Skeletal muscle satellite cell (primary cell): Measurements from ENCODE around the gene DGLUCY.
"Not testable (repeated sequence)": the region's sequence is repeated elsewhere in the genome, so short reads cannot be mapped to it uniquely, and the experiment has no call there.

Experiments
- H3K27me3 ChIP-seq: 2 replicates; pipeline ENCODE4 v1.7.0; 2013; ENCODE audit warnings: low read length; ENCODE audit not compliant: control insufficient read depth, insufficient read depth
- H3K36me3 ChIP-seq: 2 replicates; pipeline ENCODE4 v1.7.0; 2013; ENCODE audit warnings: mild to moderate bottlenecking, control low read depth, low read length; ENCODE audit not compliant: insufficient read depth
- H3K4me1 ChIP-seq: 2 replicates; pipeline ENCODE4 v1.7.0; 2013; ENCODE audit warnings: low read length; ENCODE audit not compliant: control insufficient read depth, insufficient read depth
- H3K4me2 ChIP-seq: 2 replicates; pipeline ENCODE4 v1.7.0; 2013; ENCODE audit warnings: mild to moderate bottlenecking, low read length
- H3K4me3 ChIP-seq: 2 replicates; pipeline ENCODE4 v1.7.0; 2013; ENCODE audit warnings: low read length
- H3K9ac ChIP-seq: 2 replicates; pipeline ENCODE4 v1.7.0; 2013; ENCODE audit warnings: mild to moderate bottlenecking, low read depth, low read length, moderate library complexity
- H3K9me3 ChIP-seq: replicated peaks from 2 replicates; pipeline ENCODE4 v1.7.0; 2013; ENCODE audit warnings: mild to moderate bottlenecking, control low read depth, low read length

The DGLUCY gene

GRCh38 chr14:91197631-91198030 lies 83.8 kb downstream of the DGLUCY start:
- Histone ChIP-seq H3K27me3 (no peaks in the 10 kb centered on the region), H3K4me2 (no peak overlapping the region), H3K36me3 (peaks cover 15% of the 10 kb centered on the region), H3K9me3 (no peaks in the 10 kb centered on the region), H3K4me1 (peaks cover 5% of the 10 kb centered on the region), H3K9ac (no peak overlapping the region), H3K4me3 (no peak overlapping the region)

GRCh38 chr14:91200802-91201201 lies 86.9 kb downstream of the DGLUCY start:
- H3K4me2 ChIP-seq, H3K9ac ChIP-seq, H3K27me3 ChIP-seq, H3K4me3 ChIP-seq, H3K4me1 ChIP-seq, H3K9me3 ChIP-seq: not testable (repeated sequence)
- H3K36me3 ChIP-seq: peaks cover 26% of the 10 kb centered on the region

GRCh38 chr14:91202234-91202974 lies 88.5 kb downstream of the DGLUCY start:
- Histone ChIP-seq H3K27me3 (no peaks in the 10 kb centered on the region), H3K9me3 (no peaks in the 10 kb centered on the region), H3K4me2 (no peak overlapping the region), H3K4me3 (no peak overlapping the region), H3K36me3 (peaks cover 21% of the 10 kb centered on the region), H3K4me1 (peaks cover 5% of the 10 kb centered on the region), H3K9ac (no peak overlapping the region)

- Histone ChIP-seq H3K27me3 (no peaks in the 10 kb centered on the region), H3K4me2 (no peak overlapping the region), H3K4me1 (peaks cover 5% of the 10 kb centered on the region), H3K9me3 (no peaks in the 10 kb centered on the region), H3K36me3 (peaks cover 16% of the 10 kb centered on the region), H3K9ac (no peak overlapping the region), H3K4me3 (no peak overlapping the region)
Observed at GRCh38 chr14:91204657-91205056, 90.8 kb downstream of the DGLUCY start.

GRCh38 chr14:91205459-91205858 lies 91.6 kb downstream of the DGLUCY start:
- Histone ChIP-seq H3K36me3 (peaks cover 12% of the 10 kb centered on the region), H3K9me3 (no peaks in the 10 kb centered on the region), H3K4me3 (no peak overlapping the region), H3K9ac (no peak overlapping the region), H3K4me1 (peaks cover 5% of the 10 kb centered on the region), H3K27me3 (no peaks in the 10 kb centered on the region), H3K4me2 (no peak overlapping the region)

- Histone ChIP-seq H3K9me3 (no peaks in the 10 kb centered on the region), H3K4me2 (no peak overlapping the region), H3K4me3 (no peak overlapping the region), H3K9ac (no peak overlapping the region), H3K4me1 (peaks cover 5% of the 10 kb centered on the region), H3K36me3 (peaks cover 12% of the 10 kb centered on the region), H3K27me3 (no peaks in the 10 kb centered on the region)
Observed at GRCh38 chr14:91207008-91207407, 93.1 kb downstream of the DGLUCY start.

GRCh38 chr14:91211017-91211416 lies 97.1 kb downstream of the DGLUCY start:
- no peak overlapping the region for H3K4me2 ChIP-seq
- H3K27me3 ChIP-seq: no peaks in the 10 kb centered on the region
- H3K9ac ChIP-seq: no peak overlapping the region
- H3K9me3 ChIP-seq: no peaks in the 10 kb centered on the region
- no peaks in the 10 kb centered on the region for H3K4me1 ChIP-seq
- H3K4me3 ChIP-seq: no peak overlapping the region
- no peaks in the 10 kb centered on the region for H3K36me3 ChIP-seq

GRCh38 chr14:91214306-91214705 lies 100.4 kb downstream of the DGLUCY start:
- no peak overlapping the region for H3K4me2 ChIP-seq
- H3K4me1 ChIP-seq: no peaks in the 10 kb centered on the region
- no peaks in the 10 kb centered on the region for H3K27me3 ChIP-seq
- H3K4me3 ChIP-seq: no peak overlapping the region
- no peak overlapping the region for H3K9ac ChIP-seq
- H3K36me3 ChIP-seq: no peaks in the 10 kb centered on the region
- H3K9me3 ChIP-seq: no peaks in the 10 kb centered on the region

GRCh38 chr14:91215381-91215780 lies 101.5 kb downstream of the DGLUCY start:
- no peak overlapping the region for H3K4me3 ChIP-seq
- H3K9me3 ChIP-seq: no peaks in the 10 kb centered on the region
- H3K9ac ChIP-seq: no peak overlapping the region
- H3K4me1 ChIP-seq: no peaks in the 10 kb centered on the region
- no peaks in the 10 kb centered on the region for H3K27me3 ChIP-seq
- H3K36me3 ChIP-seq: no peaks in the 10 kb centered on the region
- no peak overlapping the region for H3K4me2 ChIP-seq

GRCh38 chr14:91216731-91217226 lies 102.9 kb downstream of the DGLUCY start:
- H3K4me3 ChIP-seq: no peak overlapping the region
- no peak overlapping the region for H3K9ac ChIP-seq
- no peaks in the 10 kb centered on the region for H3K36me3 ChIP-seq
- no peaks in the 10 kb centered on the region for H3K9me3 ChIP-seq
- no peaks in the 10 kb centered on the region for H3K27me3 ChIP-seq
- no peak overlapping the region for H3K4me2 ChIP-seq
- H3K4me1 ChIP-seq: no peaks in the 10 kb centered on the region

- Histone ChIP-seq H3K4me2 (no peak overlapping the region), H3K36me3 (no peaks in the 10 kb centered on the region), H3K4me1 (peaks cover 4% of the 10 kb centered on the region), H3K4me3 (no peak overlapping the region), H3K9me3 (no peaks in the 10 kb centered on the region), H3K9ac (no peak overlapping the region), H3K27me3 (no peaks in the 10 kb centered on the region)
Observed at GRCh38 chr14:91218014-91218413, 104.1 kb downstream of the DGLUCY start.
